Measurements from ENCODE around the gene ZNF814. TPM values are rescaled to one million over a fixed set of nuclear protein-coding genes. Genes with fewer than 3 reads are reported as not detected.
"Not testable (repeated sequence)": the region's sequence is repeated elsewhere in the genome, so short reads cannot be mapped to it uniquely, and the experiment has no call there.

ZNF814 gene
- total RNA-seq, 1 donor from 2014 or later = 1.8 TPM

DNA sequence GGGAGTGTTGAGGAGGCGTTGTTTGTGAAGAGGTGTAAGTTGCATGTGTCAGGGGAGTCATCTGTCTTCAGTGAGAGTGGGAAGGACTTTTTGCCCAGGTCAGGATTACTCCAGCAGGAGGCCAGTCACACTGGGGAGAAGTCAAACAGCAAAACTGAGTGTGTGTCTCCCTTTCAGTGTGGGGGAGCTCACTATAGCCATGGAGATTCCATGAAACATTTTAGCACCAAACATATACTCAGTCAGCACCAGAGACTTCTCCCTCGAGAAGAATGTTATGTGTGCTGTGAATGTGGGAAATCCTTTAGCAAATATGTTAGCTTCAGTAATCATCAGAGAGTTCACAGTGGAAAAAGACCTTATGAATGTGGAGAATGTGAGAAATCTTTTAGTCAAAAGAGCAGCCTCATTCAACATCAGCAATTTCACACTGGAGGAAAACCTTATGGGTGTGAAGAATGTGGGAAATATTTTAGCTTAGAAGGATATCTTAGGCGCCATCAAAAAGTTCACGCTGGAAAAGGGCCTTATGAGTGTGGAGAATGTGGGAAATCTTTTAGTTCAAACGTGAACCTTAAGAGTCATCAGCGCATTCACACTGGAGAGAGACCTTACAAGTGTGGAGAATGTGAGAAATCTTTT lies 47.6 kb downstream of the ZNF814 start:
- peaks cover 30 to 65% of the 10 kb centered on the region in 2 donors for H3K36me3 ChIP-seq
- H3K27me3 ChIP-seq = no peaks in the 10 kb centered on the region
- peaks cover 3 to 49% of the 10 kb centered on the region in 2 donors for H3K9me3 ChIP-seq
- H3K4me3 ChIP-seq = no peak overlapping the region
- no peak for DNase-seq (ENCODE audit: low spot score in 2 of 2)
- no peak overlapping the region for H3K27ac ChIP-seq
- TF ChIP-seq, protein P1, sequence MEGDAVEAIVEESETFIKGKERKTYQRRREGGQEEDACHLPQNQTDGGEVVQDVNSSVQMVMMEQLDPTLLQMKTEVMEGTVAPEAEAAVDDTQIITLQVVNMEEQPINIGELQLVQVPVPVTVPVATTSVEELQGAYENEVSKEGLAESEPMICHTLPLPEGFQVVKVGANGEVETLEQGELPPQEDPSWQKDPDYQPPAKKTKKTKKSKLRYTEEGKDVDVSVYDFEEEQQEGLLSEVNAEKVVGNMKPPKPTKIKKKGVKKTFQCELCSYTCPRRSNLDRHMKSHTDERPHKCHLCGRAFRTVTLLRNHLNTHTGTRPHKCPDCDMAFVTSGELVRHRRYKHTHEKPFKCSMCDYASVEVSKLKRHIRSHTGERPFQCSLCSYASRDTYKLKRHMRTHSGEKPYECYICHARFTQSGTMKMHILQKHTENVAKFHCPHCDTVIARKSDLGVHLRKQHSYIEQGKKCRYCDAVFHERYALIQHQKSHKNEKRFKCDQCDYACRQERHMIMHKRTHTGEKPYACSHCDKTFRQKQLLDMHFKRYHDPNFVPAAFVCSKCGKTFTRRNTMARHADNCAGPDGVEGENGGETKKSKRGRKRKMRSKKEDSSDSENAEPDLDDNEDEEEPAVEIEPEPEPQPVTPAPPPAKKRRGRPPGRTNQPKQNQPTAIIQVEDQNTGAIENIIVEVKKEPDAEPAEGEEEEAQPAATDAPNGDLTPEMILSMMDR (IDR thresholded peaks at IDR 0.05) = no peak
- intact Hi-C loops (cut with DNase I) = no loop called here
- H3K4me1 ChIP-seq = no peaks in the 10 kb centered on the region

DNA sequence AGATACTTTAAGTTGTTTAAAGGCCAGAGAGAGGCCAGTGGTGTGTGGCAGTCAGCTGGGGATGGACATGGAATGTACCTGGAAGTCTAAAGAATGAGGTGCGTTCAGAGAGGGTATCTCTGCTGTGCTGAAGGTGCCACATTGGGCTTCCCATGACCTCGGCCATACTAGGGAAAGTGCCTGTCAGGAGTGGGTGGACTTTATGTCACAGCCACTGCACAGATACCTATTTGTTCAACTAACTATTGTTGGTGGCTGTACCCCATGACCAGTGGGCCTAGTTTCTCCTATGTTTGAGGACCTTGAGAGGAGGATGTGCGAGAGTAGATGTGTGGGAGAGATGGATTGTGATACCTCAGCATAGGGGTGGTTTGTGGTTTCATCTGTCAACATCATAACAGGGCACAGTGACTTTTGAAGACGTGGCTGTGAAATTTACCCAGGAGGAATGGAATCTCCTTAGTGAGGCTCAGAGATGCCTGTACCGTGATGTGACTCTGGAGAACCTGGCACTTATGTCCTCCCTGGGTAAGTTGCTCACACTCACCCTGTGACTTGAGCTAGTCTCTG lies 50.1 kb downstream of the ZNF814 start:
- H3K4me3 ChIP-seq; H3K4me1 ChIP-seq; H3K27me3 ChIP-seq; intact Hi-C loops (cut with DNase I); DNase-seq (ENCODE audit: low spot score in 2 of 2); H3K27ac ChIP-seq: not testable (repeated sequence)
- H3K36me3 ChIP-seq = peaks cover 30 to 51% of the 10 kb centered on the region in 2 donors
- peaks cover 3 to 42% of the 10 kb centered on the region in 2 donors for H3K9me3 ChIP-seq

DNA sequence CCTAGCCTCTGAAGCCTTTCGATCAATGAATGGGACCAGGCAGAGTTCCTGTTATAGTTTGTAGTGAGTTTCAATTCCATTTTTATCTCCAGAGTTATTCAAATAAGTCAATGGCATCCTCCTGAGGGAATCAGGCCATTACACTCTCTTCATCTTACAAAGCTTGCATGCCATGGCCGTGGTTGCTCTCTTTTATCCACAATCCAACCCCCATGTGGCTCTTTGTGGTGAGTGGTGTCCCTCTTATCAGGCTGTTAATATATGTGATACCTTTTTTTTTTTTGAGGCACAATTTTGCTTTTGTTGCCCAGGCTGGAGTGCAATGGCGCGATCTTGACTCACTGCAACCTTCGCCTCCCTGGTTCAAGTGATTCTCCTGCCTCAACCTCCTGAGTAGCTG lies 51.8 kb downstream of the ZNF814 start:
- H3K36me3 ChIP-seq = peaks cover 20 to 39% of the 10 kb centered on the region in 2 donors
- H3K4me1 ChIP-seq = not testable (repeated sequence)

DNA sequence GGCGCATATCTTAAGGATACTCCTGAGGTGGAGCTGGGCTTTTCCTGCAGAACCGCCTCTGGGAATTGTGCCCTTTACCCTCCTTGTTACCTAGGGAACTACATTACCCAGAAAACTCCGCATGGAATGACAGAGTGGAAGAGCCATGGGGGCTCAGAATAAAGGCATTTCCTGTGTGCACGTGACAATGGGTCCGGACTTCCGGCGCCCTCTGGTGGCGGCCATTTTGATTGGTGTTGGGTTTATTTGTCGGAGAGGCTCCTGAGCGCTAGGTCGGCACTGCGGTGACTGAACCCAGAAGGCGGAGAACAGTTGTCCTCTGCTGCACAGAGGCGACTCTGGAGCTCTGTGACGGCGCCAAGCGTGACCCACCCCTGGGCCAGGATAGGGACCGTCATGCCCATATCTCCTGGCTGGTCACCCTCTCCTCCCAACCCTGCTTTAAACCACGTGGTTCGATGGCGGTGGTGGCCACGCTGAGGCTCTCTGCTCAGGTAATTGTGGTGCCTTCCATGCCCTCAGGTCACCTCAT lies 58.7 kb downstream of the ZNF814 start, which contains the start of gene ZNF587B:
Gene ZNF587B (plus strand): TSS at position 229 of the 532 bp plus-strand sequence. CDS start 230 bp downstream, at position 459.
- Histone ChIP-seq H3K4me3 (peak within 1 kb of the TSS; percentile 36 to 49), H3K27me3 (no peaks in the 10 kb centered on the region), H3K4me1 (no peaks in the 10 kb centered on the region), H3K27ac (peak within 1 kb of the TSS in 1 of 2 donors; percentile 44), H3K36me3 (peaks cover 2 to 16% of the 10 kb centered on the region in 2 donors), H3K9me3 (peaks cover 0 to 44% of the 10 kb centered on the region in 2 donors)
- TF ChIP-seq, protein P1 (IDR thresholded peaks at IDR 0.05) = peak in 1 of 3 experiments; percentile 31
- DNase-seq (ENCODE audit: low spot score in 2 of 2) = peak in 1 of 2 donors; percentile 72
- intact Hi-C loops (cut with DNase I) = no loop called here

More for the DNA sequence above, 51.8 kb downstream of the ZNF814 start:
- DNase-seq (ENCODE audit: low spot score in 2 of 2); H3K27ac ChIP-seq; H3K27me3 ChIP-seq; H3K4me3 ChIP-seq; intact Hi-C loops (cut with DNase I): not testable (repeated sequence)
- H3K9me3 ChIP-seq = peaks cover 0 to 37% of the 10 kb centered on the region in 2 donors

DNA sequence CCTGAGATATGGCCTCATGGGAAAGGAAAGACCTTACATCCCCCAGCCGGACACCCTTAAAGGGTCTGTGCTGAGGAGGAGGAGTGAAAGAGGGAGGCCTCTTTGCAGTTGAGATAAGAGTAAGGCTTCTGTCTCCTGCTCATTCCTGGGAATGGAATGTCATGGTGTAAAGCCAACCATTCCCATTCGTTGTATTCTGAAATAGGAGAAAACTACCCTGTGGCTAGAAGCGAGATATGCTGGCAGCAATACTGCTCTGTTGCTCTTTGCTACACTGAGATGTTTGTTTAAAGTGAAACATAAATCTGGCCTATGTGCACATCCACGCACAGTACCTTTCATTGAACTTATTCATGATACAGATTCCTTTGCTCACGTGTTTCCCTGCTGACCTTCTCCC lies 59.5 kb downstream of the ZNF814 start:
- H3K4me1 ChIP-seq = no peaks in the 10 kb centered on the region
- intact Hi-C loops (cut with DNase I) = no loop called here
- peaks cover 2 to 21% of the 10 kb centered on the region in 2 donors for H3K36me3 ChIP-seq
- H3K9me3 ChIP-seq = peaks cover 0 to 49% of the 10 kb centered on the region in 2 donors
- no peak for DNase-seq (ENCODE audit: low spot score in 2 of 2)
- H3K27me3 ChIP-seq = no peaks in the 10 kb centered on the region
- H3K27ac ChIP-seq = no peak overlapping the region
- TF ChIP-seq, protein P1 (IDR thresholded peaks at IDR 0.05) = no peak
- H3K4me3 ChIP-seq = no peak overlapping the region

DNA sequence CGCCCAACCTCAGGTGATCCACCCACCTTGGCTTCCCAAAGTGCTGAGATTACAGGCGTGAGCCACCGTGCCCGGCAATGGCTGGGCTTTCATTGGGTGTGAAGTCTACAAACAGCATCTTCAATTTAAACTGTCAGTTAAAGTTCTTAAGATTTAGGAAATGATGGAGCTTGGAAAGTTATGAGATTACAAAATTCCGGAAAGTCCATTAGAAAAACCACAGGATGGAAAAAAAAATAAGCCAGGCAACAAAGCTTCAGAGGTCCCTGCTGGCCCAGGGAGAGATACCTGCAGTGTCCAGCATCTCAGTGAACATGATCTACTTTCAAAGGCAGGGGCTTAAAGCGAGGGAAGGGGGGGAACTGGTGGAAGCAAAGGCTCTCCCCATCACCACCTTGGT lies 63.3 kb downstream of the ZNF814 start:
- no peaks in the 10 kb centered on the region for H3K27me3 ChIP-seq
- intact Hi-C loops (cut with DNase I) = no loop called here
- no peak for DNase-seq (ENCODE audit: low spot score in 2 of 2)
- peaks cover 0 to 3% of the 10 kb centered on the region in 2 donors for H3K4me1 ChIP-seq
- peaks cover 0 to 41% of the 10 kb centered on the region in 2 donors for H3K9me3 ChIP-seq
- H3K27ac ChIP-seq = no peak overlapping the region
- H3K4me3 ChIP-seq = no peak overlapping the region
- TF ChIP-seq, protein P1 (IDR thresholded peaks at IDR 0.05) = no peak
- H3K36me3 ChIP-seq = peaks cover 2 to 36% of the 10 kb centered on the region in 2 donors

DNA sequence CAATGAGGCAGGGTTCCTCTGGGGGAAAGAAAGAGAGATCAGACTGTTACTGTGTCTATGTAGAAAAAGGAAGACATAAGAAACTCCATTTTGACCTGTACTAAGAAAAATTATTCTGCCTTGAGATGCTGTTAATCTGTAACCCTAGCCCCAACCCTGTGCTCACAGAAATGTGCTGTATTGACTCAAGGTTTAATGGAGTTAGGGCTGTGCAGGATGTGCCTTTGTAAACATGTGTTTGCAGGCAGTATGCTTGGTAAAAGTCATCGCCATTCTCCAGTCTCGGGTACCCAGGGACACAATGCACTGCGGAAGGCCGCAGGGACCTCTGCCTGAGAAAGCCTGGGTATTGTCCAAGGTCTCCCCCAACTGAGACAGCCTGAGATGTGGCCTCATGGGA lies 65.2 kb downstream of the ZNF814 start:
- intact Hi-C loops (cut with DNase I); H3K4me3 ChIP-seq; DNase-seq (ENCODE audit: low spot score in 2 of 2); H3K27me3 ChIP-seq; H3K4me1 ChIP-seq; H3K27ac ChIP-seq: not testable (repeated sequence)
- H3K36me3 ChIP-seq = peaks cover 2 to 28% of the 10 kb centered on the region in 2 donors
- H3K9me3 ChIP-seq = peaks cover 0 to 25% of the 10 kb centered on the region in 2 donors

DNA sequence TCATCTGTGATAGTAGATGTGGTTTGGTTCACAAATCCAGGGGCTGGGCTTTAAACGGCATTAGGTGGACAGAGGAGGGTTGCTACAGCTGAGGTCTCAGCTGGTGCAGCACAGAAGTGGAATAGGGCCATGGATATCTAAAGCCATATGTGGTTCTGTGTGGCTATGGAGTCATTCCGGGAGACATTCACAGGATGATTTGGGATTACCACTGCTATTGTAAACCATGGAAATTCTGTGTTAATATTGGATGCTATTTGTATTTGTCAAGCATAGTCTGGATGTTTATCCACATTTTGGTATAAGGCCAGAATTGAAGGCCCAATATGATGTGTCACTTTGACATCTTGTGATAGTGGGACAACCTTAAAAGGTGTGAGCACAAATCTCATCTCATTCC lies 65.7 kb downstream of the ZNF814 start:
- H3K27ac ChIP-seq; H3K4me1 ChIP-seq; DNase-seq (ENCODE audit: low spot score in 2 of 2); intact Hi-C loops (cut with DNase I); H3K4me3 ChIP-seq; H3K27me3 ChIP-seq: not testable (repeated sequence)
- Histone ChIP-seq H3K36me3 (peaks cover 2 to 25% of the 10 kb centered on the region in 2 donors), H3K9me3 (peaks cover 0 to 21% of the 10 kb centered on the region in 2 donors)

DNA sequence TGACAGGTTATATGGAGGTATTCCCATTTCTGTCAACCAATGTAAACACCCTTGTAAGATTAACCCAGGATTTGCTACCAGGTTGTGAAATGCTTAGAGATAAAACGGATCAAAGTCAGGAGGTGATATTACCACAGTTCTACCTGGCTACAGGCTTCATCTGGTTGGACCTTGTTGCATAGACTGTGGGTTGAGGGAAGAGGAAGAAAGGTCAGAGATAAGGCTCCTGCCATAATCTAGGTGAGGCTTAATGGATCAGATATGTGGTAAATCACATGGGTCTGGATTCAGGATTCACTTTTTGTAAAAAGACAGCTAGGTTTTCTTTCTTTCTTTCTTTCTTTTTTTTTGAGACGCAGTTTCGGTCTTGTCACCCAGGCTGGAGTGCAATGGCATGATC lies 67.3 kb downstream of the ZNF814 start:
- H3K4me1 ChIP-seq; intact Hi-C loops (cut with DNase I); H3K4me3 ChIP-seq; H3K27me3 ChIP-seq; DNase-seq (ENCODE audit: low spot score in 2 of 2); H3K27ac ChIP-seq: not testable (repeated sequence)
- Histone ChIP-seq H3K36me3 (peaks cover 2 to 20% of the 10 kb centered on the region in 2 donors), H3K9me3 (peaks cover 0 to 12% of the 10 kb centered on the region in 2 donors)

DNA sequence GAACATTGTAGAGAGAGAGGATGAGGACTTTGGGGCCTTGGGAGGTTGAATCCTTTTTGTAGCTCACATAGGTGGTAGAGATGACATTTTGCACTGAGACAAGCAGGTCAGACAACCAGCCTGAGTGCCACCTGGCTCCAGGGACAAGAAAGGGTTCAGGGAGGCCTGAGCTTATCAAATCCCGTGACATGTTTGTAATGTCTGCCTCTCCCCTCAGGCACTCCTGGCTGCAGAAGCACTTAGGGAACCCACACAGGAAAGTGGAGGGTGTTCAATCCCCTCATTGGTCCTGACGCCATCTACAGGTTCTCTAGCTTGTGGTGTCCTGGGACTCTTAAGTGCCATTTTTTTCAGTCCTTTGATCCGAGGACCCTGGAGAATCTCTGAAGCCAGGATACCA lies 67.7 kb downstream of the ZNF814 start:
- Histone ChIP-seq H3K9me3 (peaks cover 0 to 12% of the 10 kb centered on the region in 2 donors), H3K36me3 (peaks cover under 1 to 20% of the 10 kb centered on the region in 2 donors)
- intact Hi-C loops (cut with DNase I); DNase-seq (ENCODE audit: low spot score in 2 of 2); H3K4me3 ChIP-seq; H3K4me1 ChIP-seq; H3K27ac ChIP-seq; H3K27me3 ChIP-seq: not testable (repeated sequence)
